GM12878 (cell line): ENCODE measurements around the gene RASL12.
"Not testable (repeated sequence)": the region's sequence is repeated elsewhere in the genome, so short reads cannot be mapped to it uniquely, and the experiment has no call there.

Experiments
- BMI1 ChIP-seq: fragments of 450-650 bp; IDR thresholded peaks from 2 replicates; pipeline ENCODE4 v1.6.1; 2016; ENCODE audit warnings: mild to moderate bottlenecking, moderate library complexity, borderline replicate concordance
- CBFB ChIP-seq: IDR thresholded peaks from 2 replicates; pipeline ENCODE4 v1.6.1; 2016; ENCODE audit warnings: antibody characterized with exemption, low read depth
- CTCF ChIP-seq, 3 experiments: IDR thresholded peaks in 2 of 3; conservative IDR thresholded peaks in 1 of 3; 2 replicates each; pipeline ENCODE4 v1.5.1; 2011; ENCODE audit warnings: low read depth in 3 of 3, low read length in 3 of 3, mild to moderate bottlenecking in 3 of 3, control low read depth in 2 of 3, moderate library complexity in 2 of 3, inconsistent platforms in 1 of 3, mixed read lengths in 1 of 3; ENCODE audit not compliant: control insufficient read depth in 2 of 3, insufficient read depth in 1 of 3; ENCODE audit errors: extremely low read depth in 1 of 3
- DPF2 ChIP-seq: fragments of 450-650 bp; IDR thresholded peaks from 2 replicates; pipeline ENCODE4 v1.6.1; 2017; ENCODE audit warnings: mild to moderate bottlenecking
- NFXL1 ChIP-seq: fragments of 450-650 bp; IDR thresholded peaks from 2 replicates; pipeline ENCODE4 v1.6.1; 2017; ENCODE audit warnings: antibody characterized with exemption, mild to moderate bottlenecking, borderline replicate concordance
- ZBTB40 ChIP-seq: fragments of 450-650 bp; IDR thresholded peaks from 2 replicates; pipeline ENCODE4 v1.6.1; 2016; ENCODE audit warnings: mild to moderate bottlenecking, moderate library complexity, borderline replicate concordance
- ZNF24 ChIP-seq: fragments of 450-650 bp; IDR thresholded peaks from 2 replicates; pipeline ENCODE4 v1.6.1; 2017; ENCODE audit warnings: antibody characterized with exemption, mild to moderate bottlenecking

- TF ChIP-seq CTCF (IDR thresholded peaks at IDR 0.05 in 2 of 3, conservative IDR thresholded peaks at IDR 0.05 in 1 of 3; ENCODE audit: control insufficient read depth in 2 of 3, extremely low read depth in 1 of 3, insufficient read depth in 1 of 3, low read depth in 3 of 3, low read length in 3 of 3); ZNF24; DPF2; ZBTB40; CBFB; NFXL1; BMI1: not testable (repeated sequence)
Observed at GRCh38 chr15:65093793-65094170, 26.0 kb upstream of the RASL12 start.
